ENCODE results near the gene TBL1Y. TPM values are rescaled to one million over a fixed set of nuclear protein-coding genes. Genes with fewer than 3 reads are reported as not detected.
"Not testable (repeated sequence)": the region's sequence is repeated elsewhere in the genome, so short reads cannot be mapped to it uniquely, and the experiment has no call there.

The TBL1Y gene
- polyA plus RNA-seq = not detected

GRCh38 chrY:6910372-6911252, at the start of gene TBL1Y:
TBL1Y (plus strand) TSS chrY:6910697; CDS start chrY:7025085, 114,388 bp downstream.
- no peaks in the 10 kb centered on the region for H3K9me3 Mint-ChIP-seq

GRCh38 chrY:6894496-6894895, 16.0 kb upstream of the TBL1Y start:
- no peak overlapping the region for H3K27ac Mint-ChIP-seq
- H3K27me3 Mint-ChIP-seq = no peaks in the 10 kb centered on the region
- no peaks in the 10 kb centered on the region for H3K9me3 Mint-ChIP-seq
- no peak overlapping the region for H3K4me3 Mint-ChIP-seq
- no peaks in the 10 kb centered on the region for H3K4me1 Mint-ChIP-seq
- H3K36me3 Mint-ChIP-seq = no peaks in the 10 kb centered on the region

More at GRCh38 chrY:6910372-6911252, at the start of gene TBL1Y:
- Mint-ChIP-seq H3K4me1 (no peaks in the 10 kb centered on the region), H3K27ac (no peak within 1 kb of the TSS), H3K36me3 (no peaks in the 10 kb centered on the region), H3K27me3 (no peaks in the 10 kb centered on the region), H3K4me3 (no peak within 1 kb of the TSS)

GRCh38 chrY:6895236-6895635, 15.3 kb upstream of the TBL1Y start:
- no peaks in the 10 kb centered on the region for H3K36me3 Mint-ChIP-seq
- no peaks in the 10 kb centered on the region for H3K9me3 Mint-ChIP-seq
- H3K4me1 Mint-ChIP-seq = no peaks in the 10 kb centered on the region
- no peak overlapping the region for H3K27ac Mint-ChIP-seq
- no peaks in the 10 kb centered on the region for H3K27me3 Mint-ChIP-seq
- no peak overlapping the region for H3K4me3 Mint-ChIP-seq

GRCh38 chrY:6902116-6902515, 8.4 kb upstream of the TBL1Y start:
- not testable (repeated sequence) for H3K4me1 Mint-ChIP-seq, H3K9me3 Mint-ChIP-seq, H3K27ac Mint-ChIP-seq, H3K27me3 Mint-ChIP-seq, H3K36me3 Mint-ChIP-seq, H3K4me3 Mint-ChIP-seq

- Mint-ChIP-seq H3K9me3 (no peaks in the 10 kb centered on the region), H3K4me1 (no peaks in the 10 kb centered on the region), H3K27me3 (no peaks in the 10 kb centered on the region), H3K36me3 (no peaks in the 10 kb centered on the region), H3K4me3 (no peak overlapping the region), H3K27ac (no peak overlapping the region)
Measured at GRCh38 chrY:6907591-6907990, 2.9 kb upstream of the TBL1Y start.

- not testable (repeated sequence) for H3K36me3 Mint-ChIP-seq, H3K4me3 Mint-ChIP-seq, H3K27me3 Mint-ChIP-seq, H3K4me1 Mint-ChIP-seq, H3K27ac Mint-ChIP-seq, H3K9me3 Mint-ChIP-seq
Measured at GRCh38 chrY:6908021-6908420, 2.5 kb upstream of the TBL1Y start.

GRCh38 chrY:6909118-6909521, 1.4 kb upstream of the TBL1Y start:
- Mint-ChIP-seq H3K27ac (no peak overlapping the region), H3K9me3 (no peaks in the 10 kb centered on the region), H3K36me3 (no peaks in the 10 kb centered on the region), H3K27me3 (no peaks in the 10 kb centered on the region), H3K4me1 (no peaks in the 10 kb centered on the region), H3K4me3 (no peak overlapping the region)

GRCh38 chrY:6909856-6910255, 641 bp upstream of the TBL1Y start:
- no peaks in the 10 kb centered on the region for H3K36me3 Mint-ChIP-seq
- H3K4me1 Mint-ChIP-seq = no peaks in the 10 kb centered on the region
- no peak overlapping the region for H3K4me3 Mint-ChIP-seq
- no peak overlapping the region for H3K27ac Mint-ChIP-seq
- no peaks in the 10 kb centered on the region for H3K9me3 Mint-ChIP-seq
- no peaks in the 10 kb centered on the region for H3K27me3 Mint-ChIP-seq

GRCh38 chrY:6911253-6911881, 870 bp downstream of the TBL1Y start, which contains the start of gene AMELY:
AMELY (minus strand) TSS chrY:6911752; CDS start chrY:6872608, 39,144 bp downstream.
- no peaks in the 10 kb centered on the region for H3K27me3 Mint-ChIP-seq
- no peaks in the 10 kb centered on the region for H3K36me3 Mint-ChIP-seq
- no peaks in the 10 kb centered on the region for H3K9me3 Mint-ChIP-seq
- no peak within 1 kb of the TSS for H3K27ac Mint-ChIP-seq
- no peaks in the 10 kb centered on the region for H3K4me1 Mint-ChIP-seq
- H3K4me3 Mint-ChIP-seq = no peak within 1 kb of the TSS

- no peaks in the 10 kb centered on the region for H3K36me3 Mint-ChIP-seq
Measured at GRCh38 chrY:6913362-6913761, 2.9 kb downstream of the TBL1Y start.

GRCh38 chrY:6921061-6921460, 10.6 kb downstream of the TBL1Y start:
- Mint-ChIP-seq H3K36me3 (no peaks in the 10 kb centered on the region), H3K4me3 (no peak overlapping the region), H3K27me3 (no peaks in the 10 kb centered on the region), H3K4me1 (no peaks in the 10 kb centered on the region), H3K9me3 (no peaks in the 10 kb centered on the region), H3K27ac (no peak overlapping the region)

More at GRCh38 chrY:6913362-6913761, 2.9 kb downstream of the TBL1Y start:
- Mint-ChIP-seq H3K4me1 (no peaks in the 10 kb centered on the region), H3K4me3 (no peak overlapping the region), H3K9me3 (no peaks in the 10 kb centered on the region), H3K27ac (no peak overlapping the region), H3K27me3 (no peaks in the 10 kb centered on the region)

GRCh38 chrY:6928265-6928664, 17.8 kb downstream of the TBL1Y start:
- Mint-ChIP-seq H3K4me3 (no peak overlapping the region), H3K27me3 (no peaks in the 10 kb centered on the region), H3K9me3 (no peaks in the 10 kb centered on the region), H3K4me1 (no peaks in the 10 kb centered on the region), H3K36me3 (no peaks in the 10 kb centered on the region), H3K27ac (no peak overlapping the region)

GRCh38 chrY:6929237-6929636, 18.7 kb downstream of the TBL1Y start:
- H3K4me1 Mint-ChIP-seq = no peaks in the 10 kb centered on the region
- no peak overlapping the region for H3K27ac Mint-ChIP-seq
- H3K4me3 Mint-ChIP-seq = no peak overlapping the region
- no peaks in the 10 kb centered on the region for H3K36me3 Mint-ChIP-seq
- no peaks in the 10 kb centered on the region for H3K27me3 Mint-ChIP-seq
- H3K9me3 Mint-ChIP-seq = no peaks in the 10 kb centered on the region

GRCh38 chrY:6931779-6932396, 21.4 kb downstream of the TBL1Y start:
- no peaks in the 10 kb centered on the region for H3K36me3 Mint-ChIP-seq
- H3K4me1 Mint-ChIP-seq = no peaks in the 10 kb centered on the region
- no peaks in the 10 kb centered on the region for H3K27me3 Mint-ChIP-seq
- no peak overlapping the region for H3K27ac Mint-ChIP-seq
- no peak overlapping the region for H3K4me3 Mint-ChIP-seq
- H3K9me3 Mint-ChIP-seq = no peaks in the 10 kb centered on the region

- no peaks in the 10 kb centered on the region for H3K36me3 Mint-ChIP-seq
- H3K27ac Mint-ChIP-seq = no peak overlapping the region
- H3K27me3 Mint-ChIP-seq = no peaks in the 10 kb centered on the region
- H3K4me1 Mint-ChIP-seq = no peaks in the 10 kb centered on the region
- no peak overlapping the region for H3K4me3 Mint-ChIP-seq
- H3K9me3 Mint-ChIP-seq = no peaks in the 10 kb centered on the region
Measured at GRCh38 chrY:6935497-6935896, 25.0 kb downstream of the TBL1Y start.
